Lower leg skin (tissue), 4 donors: ENCODE results near the gene PNO1. TPM values are rescaled to one million over a fixed set of nuclear protein-coding genes. Genes with fewer than 3 reads are reported as not detected.

Source experiments
- DNase-seq, 2 donors: peaks; one replicate each; pipeline ENCODE4 v3.0.0-alpha.2; 2019; ENCODE audit warnings: low spot score in 2 of 2
- H3K4me3 ChIP-seq: fragments of 200-600 bp; sonication (generic); 2 replicates; pipeline ENCODE4 v1.5.1; 2017; ENCODE audit warnings: mild to moderate bottlenecking, low read depth; ENCODE audit not compliant: poor library complexity, severe bottlenecking
- CTCF ChIP-seq, 3 donors: fragments of 450-650 bp; IDR thresholded peaks; one replicate each; pipeline ENCODE4 v1.5.1; 2016; ENCODE audit warnings: antibody characterized with exemption in 3 of 3, mild to moderate bottlenecking in 3 of 3, moderate library complexity in 2 of 3
- POLR2A ChIP-seq, 2 donors: fragments of 450-650 bp; IDR thresholded peaks; one replicate each; pipeline ENCODE4 v1.6.1; 2016 to 2017; ENCODE audit warnings: antibody characterized with exemption in 2 of 2, mild to moderate bottlenecking in 1 of 2, moderate library complexity in 1 of 2
- WGBS, 2 donors: methylation state at CpG; one replicate each; pipeline ENCODE4 v1.1.5; 2018; 5-methylcytosine and 5-hydroxymethylcytosine counted together
- intact Hi-C: fragments of 100-400 bp; cut with DNase I; formaldehyde crosslinking; loops from one replicate; pipeline ENCODE4 v1.15.0; 2023; ENCODE audit warnings: low total_unique reads
- total RNA-seq, 4 donors: library from RNA; depleted of rRNA; stranded (reverse); fragments of >200 nt; gene quantifications; one replicate each; pipeline ENCODE4 v1.1.0, GENCODE V29; 2016

Gene PNO1
- total RNA-seq, 4 donors from 2014 or later = 7.8 to 18.5 (median 13.8) TPM

GRCh38 chr2:68126561-68126960 lies 31.1 kb upstream of the PNO1 start:
- 76 to 90% methylated on average over 2 of the region's 2 CpGs for WGBS, 2 donors
- no peak overlapping the region for H3K4me3 ChIP-seq
- no peak for TF ChIP-seq CTCF (IDR thresholded peaks at IDR 0.05)
- TF ChIP-seq POLR2A (IDR thresholded peaks at IDR 0.05) = no peak
- intact Hi-C loops = no loop called here
- DNase-seq = no peak

- intact Hi-C loops = no loop called here
- 42 to 65% methylated on average over 2 of the region's 2 CpGs for WGBS, 2 donors
- TF ChIP-seq POLR2A (IDR thresholded peaks at IDR 0.05) = no peak
- TF ChIP-seq CTCF (IDR thresholded peaks at IDR 0.05) = no peak
- no peak overlapping the region for H3K4me3 ChIP-seq
- no peak for DNase-seq
Measured at GRCh38 chr2:68127358-68128242, 30.1 kb upstream of the PNO1 start.

- no peak for TF ChIP-seq CTCF (IDR thresholded peaks at IDR 0.05)
- TF ChIP-seq POLR2A (IDR thresholded peaks at IDR 0.05) = no peak
- WGBS, 2 donors = 87 to 96% methylated on average over 1 of the region's 1 CpG
- no peak for DNase-seq
- intact Hi-C loops = no loop called here
- no peak overlapping the region for H3K4me3 ChIP-seq
Measured at GRCh38 chr2:68134120-68134519, 23.6 kb upstream of the PNO1 start.

- no peak overlapping the region for H3K4me3 ChIP-seq
- no peak for DNase-seq
- TF ChIP-seq CTCF (IDR thresholded peaks at IDR 0.05) (no peak), POLR2A (IDR thresholded peaks at IDR 0.05) (no peak)
- intact Hi-C loops = no loop called here
- WGBS, 2 donors = 86 to 90% methylated on average over 6 of the region's 6 CpGs
Measured at GRCh38 chr2:68134554-68134953, 23.1 kb upstream of the PNO1 start.

DNA sequence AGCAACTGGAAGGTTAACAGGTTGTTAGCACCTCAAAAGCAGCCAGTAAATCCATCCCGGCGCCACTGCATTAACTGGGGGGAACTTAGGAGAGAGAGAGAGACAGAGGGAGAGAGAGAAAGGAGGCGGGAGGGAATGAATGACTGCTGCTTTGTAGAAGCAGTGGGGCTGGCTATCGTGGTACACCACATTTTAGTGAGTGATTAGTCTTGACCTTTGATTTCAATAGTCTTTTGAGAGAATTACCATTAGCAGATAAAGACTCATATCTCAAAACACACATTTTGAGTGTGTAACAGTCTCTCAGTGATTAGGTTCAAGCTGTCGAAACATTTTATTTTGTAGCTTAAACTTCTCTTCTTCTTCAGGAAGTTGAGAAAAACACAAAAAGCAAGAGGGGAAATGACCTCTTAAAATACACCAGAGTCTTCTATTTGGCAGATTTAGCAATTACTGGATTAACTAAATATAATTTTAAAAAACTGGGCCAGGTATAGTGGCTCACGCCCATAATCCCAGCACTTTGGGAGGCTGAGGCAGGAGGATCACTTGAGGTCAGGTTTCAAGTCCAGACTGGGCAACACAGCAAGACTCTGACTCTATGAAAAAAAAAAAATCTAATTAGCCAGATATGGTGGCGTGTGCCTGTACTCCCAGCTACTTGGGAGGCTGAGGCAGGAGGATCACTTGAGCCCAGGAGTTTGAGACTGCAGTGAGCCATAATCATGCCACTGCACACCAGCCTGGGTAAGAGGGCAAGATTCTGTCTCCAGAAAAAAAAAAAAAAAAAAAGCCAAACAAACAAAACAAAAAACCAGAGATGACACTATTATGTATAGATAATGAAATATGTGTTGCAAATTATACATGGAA lies 22.0 kb upstream of the PNO1 start:
- intact Hi-C loops = no loop called here
- 74 to 84% methylated on average over 7 of the region's 7 CpGs for WGBS, 2 donors
- TF ChIP-seq CTCF (IDR thresholded peaks at IDR 0.05) (no peak), POLR2A (IDR thresholded peaks at IDR 0.05) (no peak)
- DNase-seq = no peak
- no peak overlapping the region for H3K4me3 ChIP-seq
